ENCODE measurements around the gene SDHC.
"Not testable (repeated sequence)": the region's sequence is repeated elsewhere in the genome, so short reads cannot be mapped to it uniquely, and the experiment has no call there.

SDHC gene

GRCh38 chr1:161389158-161389557 is 75.0 kb downstream of the SDHC start:
- DNase-seq, result not testable (repeated sequence)

DNA sequence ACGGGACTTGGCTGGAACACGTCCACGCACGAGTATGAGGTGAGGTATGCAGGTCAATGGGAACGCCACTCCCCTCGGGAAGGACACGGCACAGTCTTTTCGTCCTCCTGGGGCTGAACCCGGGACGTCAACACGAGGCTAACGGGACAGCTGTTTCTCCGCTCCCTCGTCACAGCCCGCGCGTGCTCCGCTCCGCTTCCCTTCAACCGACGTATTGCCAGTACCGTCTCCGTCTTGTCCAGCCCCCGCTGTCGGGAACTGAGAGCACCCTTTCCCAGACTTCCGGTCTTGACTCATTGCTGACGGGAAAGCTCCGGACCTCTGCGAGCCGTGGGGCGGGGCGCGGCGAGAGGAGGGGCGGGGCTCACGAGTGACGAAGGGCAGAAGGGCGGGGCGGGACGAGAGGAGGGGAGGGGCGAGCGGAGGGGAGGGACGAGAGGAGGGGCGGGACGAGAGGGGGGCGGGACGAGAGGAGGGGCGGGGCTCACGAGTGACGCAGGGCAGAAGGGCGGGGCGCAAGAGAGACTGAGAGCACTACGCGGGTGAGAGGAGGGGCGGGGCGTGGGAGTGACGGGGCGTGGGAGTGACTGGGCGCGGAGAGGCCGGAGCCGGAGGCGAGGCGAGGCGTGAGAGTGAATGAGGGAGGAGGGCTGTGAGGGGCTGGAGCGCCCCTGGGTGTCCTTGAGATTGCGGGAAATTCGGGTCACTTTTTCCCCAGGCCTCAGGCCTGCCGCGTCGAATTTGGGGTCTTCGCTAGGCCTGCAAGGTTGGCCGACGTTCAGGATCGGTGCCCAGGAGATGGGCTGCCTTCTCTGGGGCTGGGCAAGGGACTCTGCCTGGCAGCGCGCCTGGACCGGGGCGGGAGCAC is 75.7 kb downstream of the SDHC start:
- peak; percentile 68 for DNase-seq

DNA sequence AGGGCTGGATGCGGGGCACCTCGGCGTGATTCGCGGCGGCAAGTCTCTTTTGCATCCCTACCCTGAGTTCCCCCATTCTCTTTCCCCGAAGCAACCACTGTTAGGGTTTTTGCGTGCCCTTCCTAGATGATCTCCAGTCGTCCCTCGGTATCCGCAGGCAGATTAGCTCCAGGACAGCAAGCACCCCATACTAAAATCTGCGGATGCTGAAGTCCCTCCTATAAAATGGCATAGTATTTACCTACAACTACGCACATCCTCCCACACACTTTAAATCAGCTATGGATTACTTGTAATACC is 76.3 kb downstream of the SDHC start:
- no peak for DNase-seq

- not testable (repeated sequence) for DNase-seq
Measured at GRCh38 chr1:161391136-161391535, 77.0 kb downstream of the SDHC start.

- DNase-seq, result no peak
Measured at GRCh38 chr1:161391611-161392010, 77.4 kb downstream of the SDHC start.

DNA sequence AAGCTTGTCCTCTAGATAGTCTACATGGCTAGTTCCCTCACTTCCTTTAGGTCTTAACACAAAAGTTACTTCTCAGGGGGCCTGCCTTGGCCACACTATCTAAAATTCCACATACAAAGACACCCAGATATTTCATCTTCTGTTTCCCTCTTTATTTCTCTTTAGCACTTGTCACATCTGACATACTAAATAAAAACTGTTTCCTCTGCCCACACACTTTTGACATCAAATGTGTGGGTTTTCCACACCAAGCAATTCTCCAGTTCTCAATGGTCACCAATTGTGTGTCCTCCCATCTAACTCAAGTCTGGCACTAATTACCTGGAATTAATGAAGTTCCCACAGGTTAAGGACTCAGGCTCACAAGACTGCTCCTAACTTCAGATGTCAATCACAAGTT is 79.0 kb downstream of the SDHC start:
- DNase-seq, result no peak

DNA sequence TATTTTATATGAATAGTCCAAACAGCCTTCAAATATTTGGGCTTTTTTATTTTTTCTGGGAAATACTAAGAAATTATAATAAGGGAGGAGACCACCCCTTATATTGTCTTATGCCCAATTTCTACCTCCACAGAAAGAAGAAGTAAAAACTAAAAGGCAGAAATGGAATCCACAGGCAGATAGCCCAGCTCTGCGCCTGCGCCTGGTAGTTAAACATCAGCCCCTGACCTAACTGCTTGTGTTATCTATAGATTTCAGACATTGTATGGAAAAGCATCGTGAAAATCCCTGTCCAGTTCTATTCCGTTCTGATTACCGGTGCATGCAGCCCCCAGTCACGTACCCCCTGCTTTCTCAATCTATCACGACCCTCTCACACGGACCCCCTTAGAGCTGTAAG is 82.9 kb downstream of the SDHC start:
- not testable (repeated sequence) for DNase-seq

- no peak for DNase-seq
Measured at GRCh38 chr1:161398900-161399256, 84.7 kb downstream of the SDHC start.

DNA sequence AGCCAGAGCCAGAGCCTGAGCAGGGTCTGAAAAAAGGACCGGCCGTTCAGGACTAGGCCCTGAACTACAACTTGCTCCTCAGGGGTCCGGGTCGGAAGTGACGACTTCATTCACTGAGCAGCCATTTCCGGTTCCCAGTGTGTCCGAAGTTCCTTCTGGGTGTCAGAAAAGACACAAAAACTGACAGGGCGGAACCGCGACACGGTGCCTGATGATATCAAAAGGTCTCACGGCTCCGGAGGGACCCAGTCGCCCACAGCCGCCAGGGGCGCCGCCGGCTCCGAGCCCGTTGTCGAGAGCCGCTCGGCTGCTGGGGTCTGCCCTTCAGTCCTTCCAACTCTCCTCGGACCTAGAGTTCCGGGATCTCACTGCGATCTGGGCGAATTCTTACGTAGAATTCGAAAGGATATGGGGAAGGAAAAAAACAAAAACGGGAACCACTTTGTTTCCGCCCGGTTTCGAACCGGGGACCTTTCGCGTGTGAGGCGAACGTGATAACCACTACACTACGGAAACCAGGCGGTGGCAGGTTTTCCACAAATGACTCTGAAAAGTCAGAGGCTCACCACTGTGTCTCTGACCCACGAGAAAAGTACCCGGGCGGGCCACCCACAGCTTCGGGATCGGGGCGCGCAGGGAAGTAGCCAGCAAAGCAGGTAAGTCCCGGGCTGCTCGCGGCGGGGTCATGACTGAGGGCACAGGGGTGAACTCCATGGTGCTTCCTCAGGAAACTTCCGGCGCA is 85.2 kb downstream of the SDHC start:
- DNase-seq, result peak; percentile 90

GRCh38 chr1:161402446-161402845 is 88.3 kb downstream of the SDHC start:
- no peak for DNase-seq

- DNase-seq, result peak; percentile 15
Measured at GRCh38 chr1:161404051-161404597, 89.9 kb downstream of the SDHC start.

DNA sequence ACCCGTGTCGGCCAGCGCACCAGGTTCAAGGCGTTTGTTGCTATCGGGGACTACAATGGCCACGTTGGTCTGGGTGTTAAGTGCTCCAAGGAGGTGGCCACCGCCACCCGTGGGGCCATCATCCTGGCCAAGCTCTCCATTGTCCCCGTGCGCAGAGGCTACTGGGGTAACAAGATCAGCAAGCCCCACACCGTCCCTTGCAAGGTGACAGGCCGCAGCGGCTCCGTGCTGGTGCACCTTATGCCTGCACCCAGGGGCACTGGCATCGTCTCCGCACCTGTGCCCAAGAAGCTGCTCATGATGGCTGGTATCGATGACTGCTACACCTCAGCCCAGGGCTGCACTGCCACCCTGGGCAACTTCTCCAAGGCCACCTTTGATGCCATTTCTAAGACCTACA is 92.4 kb downstream of the SDHC start:
- DNase-seq, result not testable (repeated sequence)

- DNase-seq, result no peak
Measured at GRCh38 chr1:161407451-161407985, 93.3 kb downstream of the SDHC start.

DNA sequence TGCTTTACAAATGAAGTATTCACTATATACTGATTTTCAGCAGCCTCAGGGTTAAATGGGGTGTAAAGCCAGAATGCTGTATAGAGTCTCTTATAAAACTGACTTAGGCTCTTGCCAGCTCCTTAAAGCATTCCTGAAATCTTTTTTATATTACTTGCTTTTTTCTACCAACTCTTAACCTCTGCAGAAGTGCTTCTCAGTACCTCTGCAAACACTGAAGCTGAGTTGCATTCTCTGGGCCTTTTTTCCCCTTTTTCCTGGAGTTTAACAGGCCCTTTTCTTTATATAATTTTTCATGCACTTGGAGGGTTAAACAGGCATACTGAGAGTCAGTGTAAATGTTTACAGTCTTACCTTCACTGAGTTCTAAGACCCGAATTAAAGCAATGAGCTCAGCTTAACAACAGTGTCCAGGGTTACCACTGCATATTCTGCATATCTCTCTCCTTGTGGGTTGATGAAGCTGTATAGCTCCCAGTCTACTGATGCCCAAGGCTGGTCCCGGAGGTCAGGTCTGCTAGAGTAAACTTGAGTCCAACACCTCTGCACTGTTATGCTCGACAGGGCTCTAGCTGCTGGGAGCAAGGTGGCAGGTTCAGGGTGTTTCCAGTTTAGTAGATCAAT is 94.4 kb downstream of the SDHC start:
- no peak for DNase-seq

GRCh38 chr1:161409848-161410635 is 95.9 kb downstream of the SDHC start:
- DNase-seq, result not testable (repeated sequence)

GRCh38 chr1:161410636-161410970 is 96.4 kb downstream of the SDHC start:
- DNase-seq, result not testable (repeated sequence)
